Fibroblast of lung (primary cell): ENCODE results near the gene NHLH1.

Experiments used
- CTCF ChIP-seq, 2 donors: IDR thresholded peaks in 1 of 2; conservative IDR thresholded peaks in 1 of 2; 1 replicate in 1 of 2; 2 replicates in 1 of 2; pipeline ENCODE4 v1.5.1; 2011 to 2012; ENCODE audit warnings: low read length in 2 of 2, control low read depth in 1 of 2, inconsistent platforms in 1 of 2, low read depth in 1 of 2, mild to moderate bottlenecking in 1 of 2
- EZH2 ChIP-seq: IDR thresholded peaks from 2 replicates; pipeline ENCODE4 v1.5.1; 2012; ENCODE audit warnings: low read length, control low read depth, mild to moderate bottlenecking; ENCODE audit errors: missing control alignments

- TF ChIP-seq EZH2: no peak
- TF ChIP-seq CTCF (conservative IDR thresholded peaks at IDR 0.05 in 1 of 2, IDR thresholded peaks at IDR 0.05 in 1 of 2; ENCODE audit: low read depth in 1 of 2, low read length in 2 of 2): no peak
Observed at GRCh38 chr1:160344241-160344640, 22.6 kb upstream of the NHLH1 start.
